GM23248 (cell line): Measurements from ENCODE around the gene PPIA. TPM values are rescaled to one million over a fixed set of nuclear protein-coding genes. Genes with fewer than 3 reads are reported as not detected.
A peak's percentile ranks its signal among the peaks of the same experiment; 100 is the strongest.

ENCODE experiments used
- DNase-seq: peaks from one replicate; pipeline ENCODE4 v3.0.0-alpha.2; 2015
- H2AFZ ChIP-seq: fragments of 200-600 bp; sonication (generic); 2 replicates; pipeline ENCODE4 v1.6.1; 2016; ENCODE audit warnings: antibody characterized with exemption
- H3F3A ChIP-seq: fragments of 200-600 bp; sonication (generic); 2 replicates; pipeline ENCODE4 v1.6.1; 2016; ENCODE audit warnings: mild to moderate bottlenecking, antibody characterized with exemption, mixed run types; ENCODE audit not compliant: insufficient read depth
- H3K27ac ChIP-seq: fragments of 200-600 bp; sonication (generic); 2 replicates; pipeline ENCODE4 v1.5.1; 2016; ENCODE audit warnings: mild to moderate bottlenecking
- H3K27me3 ChIP-seq: fragments of 200-600 bp; sonication (generic); replicated peaks from 2 replicates; pipeline ENCODE4 v1.6.1; 2016; ENCODE audit warnings: mild to moderate bottlenecking; ENCODE audit not compliant: insufficient read depth
- H3K36me3 ChIP-seq: fragments of 200-600 bp; sonication (generic); 2 replicates; pipeline ENCODE4 v1.6.1; 2016; ENCODE audit warnings: low read depth, mild to moderate bottlenecking
- H3K4me1 ChIP-seq: fragments of 200-600 bp; sonication (generic); 2 replicates; pipeline ENCODE4 v1.6.1; 2016; ENCODE audit warnings: mild to moderate bottlenecking; ENCODE audit not compliant: insufficient read depth
- H3K4me2 ChIP-seq: fragments of 200-600 bp; sonication (generic); one replicate; pipeline ENCODE4 v1.6.1; 2016; ENCODE audit warnings: mild to moderate bottlenecking; ENCODE audit not compliant: unreplicated experiment
- H3K4me3 ChIP-seq: fragments of 200-600 bp; sonication (generic); 2 replicates; pipeline ENCODE4 v1.5.1; 2016; ENCODE audit warnings: mild to moderate bottlenecking
- H3K79me2 ChIP-seq: fragments of 200-600 bp; sonication (generic); 2 replicates; pipeline ENCODE4 v1.6.1; 2016; ENCODE audit warnings: mild to moderate bottlenecking; ENCODE audit not compliant: insufficient read depth
- H3K9ac ChIP-seq: fragments of 200-600 bp; sonication (generic); 2 replicates; pipeline ENCODE4 v1.6.1; 2016; ENCODE audit warnings: mild to moderate bottlenecking
- H3K9me2 ChIP-seq: fragments of 200-600 bp; sonication (generic); 2 replicates; pipeline ENCODE4 v1.6.1; 2016; ENCODE audit warnings: mixed run types, mild to moderate bottlenecking, moderate library complexity; ENCODE audit not compliant: insufficient read depth
- H3K9me3 ChIP-seq: fragments of 200-600 bp; sonication (generic); one replicate; pipeline ENCODE4 v1.6.1; 2017; ENCODE audit warnings: low read depth
- H4K20me1 ChIP-seq: fragments of 200-600 bp; sonication (generic); 2 replicates; pipeline ENCODE4 v1.6.0; 2016; ENCODE audit not compliant: insufficient read depth
- EZH2 ChIP-seq: fragments of 200-600 bp; sonication (generic); IDR thresholded peaks from 2 replicates; pipeline ENCODE4 v1.6.1; 2018; ENCODE audit warnings: antibody characterized with exemption, mild to moderate bottlenecking; ENCODE audit not compliant: insufficient read depth, poor library complexity, severe bottlenecking
- EZH2phosphoT487 ChIP-seq: fragments of 200-600 bp; sonication (generic); IDR thresholded peaks from 2 replicates; pipeline ENCODE4 v1.6.1; 2018; ENCODE audit warnings: antibody characterized with exemption, moderate library complexity, mild to moderate bottlenecking, low read depth; ENCODE audit not compliant: insufficient read depth
- WGBS, 2 experiments: methylation state at CpG; one replicate each; pipeline ENCODE4 v1.1.6; 2015 to 2017; ENCODE audit warnings: low lambda C conversion rate in 2 of 2, low coverage in 1 of 2; ENCODE audit errors: missing lambda C conversion rate in 2 of 2; 5-methylcytosine and 5-hydroxymethylcytosine counted together
- in situ Hi-C: fragments of 300-500 bp; cut with MboI; formaldehyde crosslinking; loops from 2 replicates; pipeline ENCODE4 v1.15.0; 2020
- polyA plus RNA-seq: library from polyadenylated mRNA; unstranded; fragments of >200 nt; fragmentation: Nextera tagmentation; extraction: Ambion mirVana; gene quantifications from 2 replicates; pipeline ENCODE4 v1.2.1, GENCODE V29; 2016
- total RNA-seq: library from RNA; depleted of rRNA; stranded (reverse); fragments of >200 nt; shearing (Covaris generic); gene quantifications from 2 replicates; pipeline ENCODE4 v1.2.3, GENCODE V29; 2014; rRNA removed

Gene PPIA
- 2,655 and 2,752 TPM in 2 replicates for total RNA-seq
- polyA plus RNA-seq = 3,114 and 3,141 TPM in 2 replicates

DNA sequence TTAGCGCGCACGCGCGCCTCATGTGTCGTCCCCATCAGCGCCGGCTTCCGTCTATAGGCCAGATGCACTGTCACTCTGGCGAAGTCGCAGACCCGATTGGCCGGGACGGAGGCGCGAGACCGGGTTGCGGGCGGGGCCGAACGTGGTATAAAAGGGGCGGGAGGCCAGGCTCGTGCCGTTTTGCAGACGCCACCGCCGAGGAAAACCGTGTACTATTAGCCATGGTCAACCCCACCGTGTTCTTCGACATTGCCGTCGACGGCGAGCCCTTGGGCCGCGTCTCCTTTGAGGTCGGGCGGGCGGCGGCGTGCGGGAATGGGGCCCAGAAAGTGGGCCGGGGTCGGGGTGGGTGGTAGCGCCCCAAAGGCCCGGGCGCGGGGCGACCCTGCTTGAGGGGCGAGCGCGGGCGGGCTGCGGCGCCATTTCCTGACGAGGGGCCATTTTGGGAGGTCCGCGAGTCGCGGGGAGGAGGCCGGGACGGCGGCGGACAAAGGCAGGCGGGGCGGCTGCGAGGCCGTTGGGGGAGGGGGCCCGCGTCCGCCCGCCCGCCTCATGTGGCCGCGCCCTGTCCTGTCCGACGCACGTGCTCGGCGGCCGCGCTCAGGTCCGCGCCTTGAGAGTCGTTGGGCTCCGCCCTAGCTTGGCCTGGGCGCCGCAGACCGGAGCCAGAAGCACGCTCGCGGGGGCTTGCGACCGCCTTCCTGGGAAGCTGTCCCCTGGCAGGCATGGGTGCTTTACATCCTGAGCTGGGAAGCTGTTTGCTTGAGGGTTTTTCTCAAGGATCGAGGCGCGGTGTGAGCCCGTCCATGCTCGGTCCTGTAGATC is at the start of gene PPIA:
Gene PPIA (plus strand): TSS at position 178 of the 825 bp plus-strand sequence. CDS start 44 bp downstream, at position 222.
- in situ Hi-C loops = no loop called here

GRCh38 chr7:44748045-44748947 is 48.2 kb upstream of the PPIA start, which contains the start of gene ZMIZ2:
ZMIZ2 (plus strand) TSS chr7:44748847; CDS start chr7:44756250, 7,403 bp downstream.
- Histone ChIP-seq H3K9me3 (no peaks in the 10 kb centered on the region), H4K20me1 (no peaks in the 10 kb centered on the region), H3K27ac (peak within 1 kb of the TSS; percentile 91), H3K27me3 (no peaks in the 10 kb centered on the region), H3K36me3 (no peaks in the 10 kb centered on the region), H3K4me2 (peak within 1 kb of the TSS; percentile 95), H3F3A (peaks cover 8% of the 10 kb centered on the region; the same call in 1 of the 2 replicates), H3K79me2 (peaks cover 44% of the 10 kb centered on the region), H3K4me1 (peaks cover 18% of the 10 kb centered on the region; the same call in 1 of the 2 replicates), H3K9ac (peak within 1 kb of the TSS; percentile 84), H2AFZ (peak within 1 kb of the TSS; percentile 89), H3K4me3 (peak within 1 kb of the TSS; percentile 76), H3K9me2 (no peaks in the 10 kb centered on the region)
- no peak for TF ChIP-seq EZH2phosphoT487
- TF ChIP-seq EZH2 = no peak
- in situ Hi-C loops = no loop called here
- DNase-seq = peak; percentile 97
- WGBS, 2 experiments = 0 to 1% methylated on average over 8 to 74 of the region's 92 CpGs

More for the DNA sequence above, at the start of gene PPIA:
- Histone ChIP-seq H4K20me1 (peaks cover 15% of the 10 kb centered on the region; the same call in 1 of the 2 replicates), H3K4me3 (peak within 1 kb of the TSS; percentile 83), H3K79me2 (peaks cover 56% of the 10 kb centered on the region), H3K36me3 (peaks cover 26% of the 10 kb centered on the region), H2AFZ (peak within 1 kb of the TSS; percentile 87), H3K4me1 (peaks cover 18% of the 10 kb centered on the region), H3K9me3 (no peaks in the 10 kb centered on the region), H3F3A (peaks cover 38% of the 10 kb centered on the region), H3K27ac (peak within 1 kb of the TSS; percentile 98), H3K27me3 (no peaks in the 10 kb centered on the region), H3K9me2 (no peaks in the 10 kb centered on the region), H3K4me2 (peak within 1 kb of the TSS; percentile 85), H3K9ac (peak within 1 kb of the TSS; percentile 97)
- WGBS, 2 experiments = 1 to 2% methylated on average over 51 to 65 of the region's 99 CpGs
- peak; percentile 100 for DNase-seq
- TF ChIP-seq EZH2phosphoT487 (no peak), EZH2 (no peak)

- H3K27ac ChIP-seq = no peak overlapping the region
- H3K4me1 ChIP-seq = peaks cover 18% of the 10 kb centered on the region; the same call in 1 of the 2 replicates
- peak overlapping the region; percentile 76 for H3K4me3 ChIP-seq
- no peaks in the 10 kb centered on the region for H3K9me2 ChIP-seq
- peak overlapping the region; percentile 84 for H3K4me2 ChIP-seq
- no peaks in the 10 kb centered on the region for H3K9me3 ChIP-seq
- in situ Hi-C loops = no loop called here
- H3F3A ChIP-seq = peaks cover 8% of the 10 kb centered on the region; the same call in 1 of the 2 replicates
- no peaks in the 10 kb centered on the region for H3K27me3 ChIP-seq
- DNase-seq = peak; percentile 53
- no peak overlapping the region for H2AFZ ChIP-seq
- no peaks in the 10 kb centered on the region for H4K20me1 ChIP-seq
- H3K36me3 ChIP-seq = no peaks in the 10 kb centered on the region
- TF ChIP-seq EZH2phosphoT487 = no peak
- TF ChIP-seq EZH2 = no peak
- WGBS, 2 experiments = 2 to 3% methylated on average over 42 to 47 of the region's 60 CpGs
- H3K9ac ChIP-seq = peak overlapping the region; percentile 84
- peaks cover 52% of the 10 kb centered on the region for H3K79me2 ChIP-seq
Observed at GRCh38 chr7:44748948-44749731, 47.3 kb upstream of the PPIA start.
